NCI-H524 (cell line): ENCODE measurements around the gene TBCB.
"Not testable (repeated sequence)": the region's sequence is repeated elsewhere in the genome, so short reads cannot be mapped to it uniquely, and the experiment has no call there.

Source experiments
- DNase-seq, 2 experiments: peaks; one replicate each; lab custom pipeline; 2025; lab: John Stamatoyannopoulos, UW

TBCB gene

DNA sequence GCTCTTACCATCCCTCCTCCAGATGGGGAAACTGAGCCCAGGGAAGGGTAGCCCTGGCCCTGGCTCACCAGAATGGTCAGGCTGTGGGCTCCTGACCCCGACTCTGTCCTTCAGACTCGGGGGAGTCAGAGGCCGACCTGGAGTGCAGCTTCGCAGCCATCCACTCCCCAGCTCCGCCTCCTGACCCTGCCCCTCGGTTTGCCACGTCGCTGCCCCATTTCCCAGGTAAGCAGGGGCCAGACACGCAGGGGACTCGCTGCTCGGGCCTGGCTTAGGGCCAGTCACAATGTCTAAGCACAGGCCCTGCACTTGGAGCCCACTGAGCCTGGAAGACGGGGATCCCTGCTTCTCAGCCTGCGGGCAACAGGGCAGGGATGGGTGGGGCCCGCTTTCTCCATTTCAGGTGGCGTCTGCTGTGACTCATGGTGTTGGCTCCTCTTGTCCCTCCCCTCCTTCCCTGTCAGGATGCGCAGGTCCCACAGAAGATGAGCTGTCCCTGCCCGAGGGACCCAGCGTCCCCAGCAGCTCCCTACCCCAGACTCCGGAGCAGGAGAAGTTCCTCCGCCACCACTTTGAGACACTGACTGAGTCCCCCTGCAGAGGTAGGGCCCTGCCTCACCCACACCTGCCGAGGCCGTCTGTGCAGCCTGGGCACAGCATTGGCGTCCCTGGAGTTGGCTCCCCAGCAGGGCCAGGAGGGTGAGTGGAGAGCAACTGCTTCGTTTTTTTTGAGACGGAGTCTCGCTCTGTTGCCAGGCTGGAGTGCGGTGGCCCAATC is 13.5 kb upstream of the TBCB start:
- DNase-seq, result no peak

DNA sequence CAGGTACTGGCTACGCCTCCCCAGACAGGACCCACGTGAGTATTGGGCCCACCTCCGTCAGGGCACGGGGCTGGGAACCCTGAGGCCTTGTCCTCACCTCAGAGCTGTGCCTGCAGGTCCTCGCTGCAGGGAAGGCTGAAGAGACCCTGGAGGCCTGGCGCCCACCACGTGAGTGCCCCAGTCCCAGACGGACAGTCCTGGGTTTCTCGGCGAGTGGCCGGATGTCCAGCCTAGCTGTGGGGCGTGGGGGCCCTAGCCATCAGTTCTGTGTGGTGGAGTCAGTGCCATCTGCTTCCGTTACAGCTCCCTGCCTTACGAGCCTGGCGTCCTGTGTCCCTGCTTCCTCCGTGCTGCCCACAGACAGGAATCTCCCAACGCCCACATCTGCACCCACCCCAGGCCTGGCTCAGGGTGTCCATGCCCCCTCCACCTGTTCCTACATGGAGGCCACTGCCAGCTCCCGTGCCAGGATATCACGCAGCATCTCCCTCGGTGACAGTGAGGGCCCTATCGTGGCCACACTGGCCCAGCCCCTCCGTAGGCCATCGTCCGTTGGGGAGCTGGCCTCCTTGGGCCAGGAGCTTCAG is 12.1 kb upstream of the TBCB start:
- DNase-seq, result no peak

DNA sequence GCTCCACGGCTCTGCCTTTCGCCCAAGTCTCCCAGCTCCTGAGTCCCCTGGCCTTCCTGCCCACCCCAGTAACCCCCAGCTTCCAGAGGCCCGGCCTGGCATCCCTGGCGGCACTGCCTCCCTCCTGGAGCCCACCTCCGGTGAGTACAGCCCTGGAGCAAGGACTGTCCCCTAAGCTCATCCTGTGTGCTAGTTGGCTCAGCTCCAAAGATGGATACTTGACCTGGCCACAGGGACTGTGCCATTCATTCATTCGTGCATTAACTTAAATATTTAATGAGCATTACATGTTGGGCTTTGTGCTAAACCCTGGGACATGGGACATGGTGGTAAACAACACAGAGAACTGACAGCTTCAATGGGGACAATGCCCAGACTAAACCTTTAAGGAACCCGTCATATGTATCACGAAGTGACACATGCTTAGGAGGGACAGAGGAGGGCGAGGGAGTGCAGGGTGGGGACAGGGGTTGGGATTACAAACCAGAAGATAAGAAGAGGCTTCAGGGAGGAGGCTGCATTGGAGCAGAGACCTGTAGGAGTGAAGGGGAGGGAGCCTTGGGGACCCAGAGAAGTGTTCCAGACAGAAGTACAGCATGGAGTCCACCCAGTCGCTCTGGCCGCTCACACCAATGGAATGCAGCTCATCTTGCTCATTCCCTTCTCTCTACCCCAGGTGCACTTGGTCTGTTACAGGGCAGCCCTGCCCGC is 11.3 kb upstream of the TBCB start:
- DNase-seq, result no peak

DNA sequence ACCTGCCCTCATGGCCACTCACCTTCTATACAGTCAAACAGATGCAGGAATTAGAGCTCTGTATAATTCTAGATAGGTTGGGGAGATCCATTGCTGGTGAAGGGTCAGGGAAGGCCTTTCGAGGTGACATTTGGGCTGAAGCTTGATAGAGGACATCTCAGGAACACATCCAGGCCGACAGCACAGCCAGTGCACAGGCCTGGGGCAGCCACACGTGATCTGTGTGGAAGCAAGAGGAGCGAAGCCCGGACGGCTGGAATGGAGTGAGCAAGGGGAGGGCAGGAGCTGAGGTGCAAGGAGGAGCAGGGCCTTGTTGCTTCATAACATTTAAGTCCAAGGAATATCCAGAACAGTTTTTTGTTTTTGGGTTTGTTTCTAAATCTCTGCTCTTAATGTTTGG is 8.8 kb upstream of the TBCB start:
- no peak for DNase-seq

DNA sequence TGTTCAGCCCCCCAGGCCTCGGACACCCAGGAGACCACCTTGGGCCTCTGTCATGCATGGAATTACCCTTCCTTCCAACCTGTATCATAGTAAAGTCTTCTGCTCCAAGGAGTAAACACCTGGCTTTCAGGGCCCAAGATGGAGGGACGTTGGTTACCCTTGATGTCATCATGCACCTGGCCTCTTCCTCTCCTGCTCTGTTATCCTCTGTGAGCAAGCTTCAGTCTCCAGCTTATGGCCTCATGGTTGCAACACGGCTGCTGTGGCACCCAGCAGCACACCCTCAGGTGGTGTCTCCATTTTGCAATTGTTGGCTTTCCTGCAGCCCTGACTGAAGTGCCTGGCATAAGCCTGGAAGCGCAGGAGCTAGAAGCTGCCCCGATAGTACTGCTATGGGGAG is 8.3 kb upstream of the TBCB start:
- no peak for DNase-seq

DNA sequence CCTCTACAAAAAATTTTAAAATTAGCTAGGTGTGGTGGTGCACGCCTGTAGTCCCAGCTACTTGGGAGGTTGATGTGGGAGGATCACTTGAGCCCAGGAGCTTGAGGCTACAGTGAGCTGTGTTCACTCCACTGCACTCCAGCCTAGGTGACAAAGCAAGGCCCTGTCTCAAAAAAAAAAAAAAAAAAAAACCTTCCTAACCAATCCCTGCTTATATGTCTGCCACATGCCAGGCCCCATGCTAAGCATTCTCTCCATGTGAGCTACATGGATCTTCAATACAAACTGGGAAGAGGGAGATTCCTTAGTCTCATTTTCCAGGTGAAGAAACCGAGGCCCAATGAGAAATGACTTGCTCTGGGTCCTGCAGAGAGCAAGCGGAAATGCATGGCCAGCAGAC is 6.6 kb upstream of the TBCB start:
- DNase-seq, result no peak

DNA sequence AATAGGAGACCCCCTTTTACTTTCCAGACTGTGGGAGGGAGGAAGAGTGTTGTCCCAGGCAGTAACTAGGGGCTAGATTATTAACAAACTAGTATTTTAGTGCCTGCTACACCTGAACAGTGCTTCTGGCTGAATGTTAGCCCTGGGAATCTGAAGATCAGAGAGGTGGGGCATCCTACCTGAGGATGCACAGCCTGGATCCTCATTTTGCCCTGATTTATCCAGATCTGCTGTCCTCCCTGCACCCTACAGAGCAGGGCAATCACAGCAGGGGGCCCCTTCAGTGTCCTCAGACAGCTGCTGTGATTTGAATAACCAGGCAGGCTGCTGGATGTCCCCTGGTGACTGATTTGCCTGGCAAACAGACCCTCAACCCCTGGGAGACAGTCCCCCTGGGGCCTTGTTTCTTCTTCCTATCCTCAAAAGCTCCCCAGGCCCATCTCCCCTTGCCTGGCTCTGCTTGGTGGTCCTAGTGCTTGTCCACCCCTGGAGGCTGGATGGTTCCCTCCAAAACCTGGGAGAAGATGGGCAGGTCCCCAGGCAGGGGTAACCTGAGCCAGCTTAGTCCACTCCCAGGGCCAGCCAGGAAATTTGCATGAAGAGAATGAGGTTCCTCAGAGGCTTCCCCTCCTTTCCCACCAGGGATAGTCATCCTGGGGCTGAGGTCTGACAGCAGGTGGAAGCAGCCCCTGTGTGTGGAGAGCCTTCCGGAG is 4.6 kb upstream of the TBCB start, which contains the start of gene OVOL3:
TSS of gene OVOL3 (plus strand) at position 657 of the 713 bp plus-strand sequence. CDS start 60 bp downstream, outside the sequence.
- peak; percentile 17 to 55 for DNase-seq

DNA sequence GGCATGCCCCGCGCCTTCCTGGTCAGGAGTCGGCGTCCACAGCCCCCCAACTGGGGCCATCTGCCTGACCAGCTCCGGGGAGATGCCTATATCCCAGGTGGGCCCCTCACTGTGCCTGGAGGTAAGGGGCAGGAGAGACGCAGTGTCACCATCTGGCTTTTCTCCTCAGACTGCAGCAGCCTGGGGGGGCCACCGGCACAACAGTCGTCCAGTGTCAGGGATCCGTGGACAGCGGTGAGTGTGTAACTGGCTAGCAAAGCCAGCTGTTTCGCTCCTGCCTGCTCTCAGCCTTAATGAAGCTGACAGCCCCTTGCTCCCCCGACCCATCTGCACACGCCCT is 4.1 kb upstream of the TBCB start:
- peak; percentile 43 to 86 for DNase-seq

DNA sequence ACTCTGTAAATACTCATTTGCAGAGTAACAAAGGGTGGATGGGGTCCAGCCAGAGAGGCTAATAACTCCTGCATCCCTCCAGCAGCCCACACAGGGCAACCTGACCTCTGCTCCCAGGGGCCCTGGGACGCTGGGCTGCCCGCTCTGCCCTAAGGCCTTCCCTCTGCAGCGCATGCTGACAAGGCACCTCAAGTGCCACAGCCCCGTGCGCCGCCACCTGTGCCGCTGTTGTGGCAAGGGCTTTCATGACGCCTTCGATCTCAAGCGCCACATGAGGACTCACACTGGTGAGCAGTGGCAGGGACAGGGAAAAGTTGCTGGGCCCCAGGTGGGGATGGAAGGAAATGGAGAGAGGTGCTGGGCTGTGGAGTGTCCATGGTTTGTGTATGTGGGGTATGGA is 2.6 kb upstream of the TBCB start:
- DNase-seq, result peak in 1 of 2 experiments; percentile 35

DNA sequence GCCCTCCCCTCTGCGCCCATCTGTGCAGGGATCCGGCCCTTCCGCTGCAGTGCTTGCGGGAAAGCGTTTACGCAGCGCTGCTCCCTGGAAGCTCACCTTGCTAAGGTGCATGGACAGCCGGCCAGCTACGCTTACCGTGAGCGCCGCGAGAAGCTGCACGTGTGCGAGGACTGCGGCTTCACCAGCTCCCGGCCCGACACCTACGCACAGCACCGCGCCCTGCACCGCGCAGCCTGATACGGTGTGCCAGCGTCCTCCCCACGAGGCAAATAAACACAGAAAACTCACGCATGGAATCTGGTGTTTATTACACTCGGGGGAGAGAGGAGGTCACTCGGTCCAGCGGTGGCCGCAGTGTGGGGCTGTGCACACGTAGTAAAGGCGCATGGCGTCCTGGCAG is 1.8 kb upstream of the TBCB start:
- no peak for DNase-seq

DNA sequence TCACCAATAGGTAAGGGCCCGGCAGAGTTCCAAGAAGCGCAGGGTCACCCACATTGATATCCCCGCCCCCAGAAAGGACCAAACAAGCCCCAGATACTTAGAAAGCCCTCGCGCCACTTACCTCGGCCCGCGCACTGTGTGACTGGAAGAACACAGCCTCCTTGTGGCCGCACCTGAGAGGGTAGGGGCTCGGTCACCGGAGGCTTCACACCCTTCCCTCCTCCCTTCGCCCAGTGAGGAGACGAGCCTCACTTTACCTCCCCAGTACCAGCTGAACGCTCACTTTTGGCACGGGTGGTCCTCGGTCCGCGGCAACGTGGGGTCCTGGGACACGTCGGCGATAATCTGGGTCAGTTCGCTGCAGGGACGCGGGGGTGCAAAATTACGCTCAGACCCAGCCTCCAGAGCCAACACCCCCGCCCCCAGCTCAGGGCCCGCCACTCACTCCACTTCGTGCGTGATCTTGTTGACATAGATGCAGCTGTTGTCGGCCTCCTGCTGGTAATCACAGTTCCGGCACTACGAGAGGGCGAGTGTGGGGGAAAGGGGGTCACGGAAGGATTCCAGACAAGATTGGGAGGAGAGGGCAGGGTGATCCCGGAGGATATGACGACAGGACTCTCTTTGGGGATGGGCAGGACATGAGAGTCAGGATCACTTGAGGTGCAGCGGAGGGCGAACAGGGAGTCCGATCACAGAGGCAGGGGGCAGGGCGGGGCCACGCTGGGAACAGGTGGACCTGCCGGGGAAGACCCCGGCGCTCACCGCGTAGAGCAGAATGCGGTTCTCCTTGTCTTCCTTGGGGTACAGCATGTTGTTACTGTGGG is 1.2 kb upstream of the TBCB start:
- DNase-seq, result peak; percentile 28 to 64

DNA sequence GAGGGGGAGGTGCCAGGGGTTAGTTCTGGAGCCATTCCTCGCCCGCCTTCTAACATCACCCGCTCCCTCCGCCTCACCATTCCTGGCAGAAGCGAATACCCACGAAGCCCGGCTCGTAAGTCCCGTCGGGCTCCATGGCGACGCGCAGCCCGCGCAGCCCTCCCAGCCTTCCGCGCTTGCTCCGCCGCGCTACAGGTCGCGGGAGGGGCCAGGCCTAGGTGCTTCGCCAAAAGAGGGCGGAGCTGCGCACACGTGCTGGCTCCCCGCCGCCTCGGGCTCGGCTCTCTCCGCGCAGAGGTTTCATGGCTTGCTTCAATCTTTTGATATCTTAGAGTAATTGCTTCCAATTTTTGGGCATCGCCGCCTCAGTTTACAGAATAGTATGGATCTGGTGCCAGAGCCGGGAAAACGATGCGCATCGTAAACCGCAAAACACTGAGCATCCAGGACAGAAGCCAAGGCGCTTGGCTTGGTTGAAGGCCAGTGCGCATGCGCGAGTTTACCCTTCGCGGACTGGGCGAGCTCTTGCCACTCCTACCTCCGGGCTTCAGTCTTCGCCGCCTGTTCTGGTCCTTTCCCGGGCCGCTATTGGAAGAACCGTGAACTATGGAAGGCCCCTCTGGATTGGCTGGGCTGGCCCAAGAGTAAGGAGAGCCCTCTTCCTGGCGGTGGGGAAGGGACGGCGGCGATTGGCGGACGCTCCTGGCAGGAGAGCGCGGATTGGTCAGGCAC is 381 bp upstream of the TBCB start, which contains the start of gene POLR2I:
TSS of gene POLR2I (minus strand) at position 155 of the 732 bp plus-strand sequence. CDS start at position 136, 19 bp downstream.
- DNase-seq, result peak; percentile 100

DNA sequence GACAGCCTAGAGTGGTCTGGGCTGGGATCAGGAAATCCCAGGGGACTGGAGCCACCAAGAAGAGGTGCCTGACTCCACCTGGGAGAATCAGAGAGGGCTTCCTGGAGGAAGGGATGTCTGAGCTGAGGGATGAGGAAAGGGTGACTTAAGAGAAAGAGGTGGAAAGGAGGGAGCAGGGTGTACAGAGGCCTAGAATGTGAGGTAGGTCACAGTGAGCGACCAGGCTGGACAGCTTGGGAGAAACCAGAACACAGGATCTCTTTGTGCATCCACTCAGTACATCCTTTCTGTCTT is 1.0 kb downstream of the TBCB start:
- DNase-seq, result no peak

DNA sequence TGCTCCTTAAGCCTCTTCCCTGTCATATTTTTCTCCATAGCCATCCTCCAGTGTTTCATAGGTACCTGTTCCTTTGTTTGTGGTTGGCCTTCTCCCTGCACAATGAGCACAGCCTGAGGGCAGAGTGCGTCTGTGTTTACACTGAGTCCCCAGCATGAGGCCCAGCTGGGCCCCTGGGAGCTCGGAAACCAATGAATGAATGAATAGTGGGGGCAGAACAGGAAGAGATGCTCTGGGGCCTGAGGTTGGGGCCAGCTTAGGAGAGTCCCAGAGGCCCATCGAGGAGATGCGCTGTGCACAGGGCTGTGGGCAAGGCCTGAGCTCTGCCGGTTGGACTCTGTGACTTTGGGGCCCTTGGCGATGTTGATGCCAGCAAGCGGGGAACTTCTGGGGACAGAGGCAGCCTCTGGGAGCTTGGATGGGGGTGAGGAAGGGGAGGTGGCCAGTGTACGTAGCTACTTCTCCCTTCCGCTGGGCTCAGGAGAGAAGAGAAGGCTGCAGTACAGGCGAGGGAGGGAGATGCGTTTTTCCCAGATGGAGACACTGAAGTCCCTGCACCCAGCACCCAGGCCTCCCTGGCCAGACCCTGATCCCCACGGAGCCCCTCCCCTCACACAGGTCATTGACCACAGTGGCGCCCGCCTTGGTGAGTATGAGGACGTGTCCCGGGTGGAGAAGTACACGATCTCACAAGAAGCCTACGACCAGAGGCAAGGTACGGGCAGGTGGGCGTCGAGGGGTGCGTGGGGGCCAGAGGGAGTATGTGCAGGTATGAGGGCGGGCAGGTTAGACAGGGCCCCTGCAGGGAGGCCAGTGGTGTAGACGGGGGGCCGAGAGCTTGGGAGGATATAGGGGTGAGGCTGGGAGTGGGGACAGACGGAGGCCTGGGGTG is 5.1 kb downstream of the TBCB start:
- DNase-seq, result no peak

DNA sequence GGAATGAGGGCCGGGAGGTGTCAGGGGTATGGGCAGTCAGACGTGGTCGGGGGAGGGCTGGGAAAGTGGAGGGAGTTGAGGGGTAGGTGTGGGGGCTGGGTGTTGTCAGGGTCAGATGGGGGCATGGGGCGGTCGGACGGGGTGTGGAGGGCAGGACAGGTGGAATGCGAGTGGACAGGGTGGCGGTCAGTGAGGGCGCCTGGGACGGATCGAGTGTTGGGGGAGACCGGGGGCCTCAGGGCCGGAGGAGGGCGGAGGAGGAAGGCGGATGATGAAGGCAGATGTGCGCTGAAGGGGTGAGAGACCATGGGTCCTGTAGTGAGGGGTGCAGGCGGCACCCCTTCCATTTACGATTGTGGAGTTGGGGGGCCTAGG is 5.7 kb downstream of the TBCB start:
- DNase-seq, result no peak

DNA sequence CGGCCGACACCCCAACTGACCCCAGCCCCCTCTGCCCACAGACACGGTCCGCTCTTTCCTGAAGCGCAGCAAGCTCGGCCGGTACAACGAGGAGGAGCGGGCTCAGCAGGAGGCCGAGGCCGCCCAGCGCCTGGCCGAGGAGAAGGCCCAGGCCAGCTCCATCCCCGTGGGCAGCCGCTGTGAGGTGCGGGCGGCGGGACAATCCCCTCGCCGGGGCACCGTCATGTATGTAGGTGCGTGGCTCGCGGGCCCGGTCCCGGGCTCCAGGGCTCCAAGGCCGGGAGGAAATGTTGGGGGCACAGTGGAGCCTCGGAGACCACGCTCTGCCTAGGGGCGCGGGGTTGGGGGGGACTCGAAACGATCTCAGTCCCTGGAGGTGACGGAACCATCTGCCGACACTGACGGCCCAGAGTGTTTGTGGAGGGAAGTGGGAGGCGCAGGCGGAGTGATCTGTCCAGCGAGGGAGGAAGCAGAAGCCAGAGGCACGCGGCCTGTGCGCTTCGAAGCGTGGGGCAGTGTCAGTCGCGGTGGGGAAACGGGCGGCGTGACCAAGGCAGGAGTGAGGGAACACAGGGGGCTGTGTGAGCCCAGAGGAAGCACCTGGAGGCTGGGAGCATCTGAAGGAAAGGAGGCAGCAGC is 6.3 kb downstream of the TBCB start:
- DNase-seq, result no peak

DNA sequence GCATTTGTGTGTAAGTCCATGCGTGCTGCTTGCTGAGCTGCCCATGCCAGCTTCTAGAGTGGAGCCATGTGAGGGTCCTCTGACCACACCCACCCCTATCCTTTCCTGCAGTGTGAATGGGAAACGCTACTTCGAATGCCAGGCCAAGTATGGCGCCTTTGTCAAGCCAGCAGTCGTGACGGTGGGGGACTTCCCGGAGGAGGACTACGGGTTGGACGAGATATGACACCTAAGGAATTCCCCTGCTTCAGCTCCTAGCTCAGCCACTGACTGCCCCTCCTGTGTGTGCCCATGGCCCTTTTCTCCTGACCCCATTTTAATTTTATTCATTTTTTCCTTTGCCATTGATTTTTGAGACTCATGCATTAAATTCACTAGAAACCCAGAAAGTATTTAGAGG is 10.3 kb downstream of the TBCB start:
- no peak for DNase-seq

DNA sequence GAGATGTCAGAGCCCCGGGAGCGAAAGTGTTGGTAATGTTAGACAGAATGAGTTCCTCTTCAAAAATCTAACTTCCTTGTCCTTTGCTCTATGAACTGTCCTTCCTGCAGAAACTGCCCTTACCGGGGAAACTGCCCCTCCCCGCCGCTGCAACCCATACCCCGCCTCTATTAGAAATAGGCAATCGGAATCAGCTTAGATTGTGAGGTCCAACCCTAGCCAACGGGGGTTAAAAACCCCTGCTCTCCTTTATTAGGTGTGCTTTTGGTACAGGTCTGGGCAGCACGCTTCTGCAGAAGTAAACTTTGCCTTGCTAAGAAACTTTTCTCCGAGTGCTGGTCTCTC is 13.1 kb downstream of the TBCB start:
- DNase-seq, result peak in 1 of 2 experiments; percentile 29

DNA sequence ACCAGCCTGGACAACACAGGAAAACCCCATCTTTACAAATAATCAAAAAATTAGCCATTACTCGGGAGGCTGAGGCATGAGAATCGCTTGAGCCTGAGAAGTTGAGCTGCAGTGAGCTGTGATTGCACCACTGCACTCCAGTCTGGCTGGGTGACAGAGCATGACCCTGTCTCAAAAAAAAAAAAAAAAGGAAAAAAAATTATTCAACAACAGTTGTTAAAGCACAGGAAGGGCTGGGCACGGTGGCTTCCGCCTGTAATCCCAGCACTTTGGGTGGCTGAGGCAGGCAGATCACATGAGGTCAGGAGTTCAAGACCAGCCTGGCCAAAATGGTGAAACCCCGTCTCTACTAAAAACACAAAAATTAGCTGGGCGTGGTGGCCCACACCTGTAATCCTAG is 16.0 kb downstream of the TBCB start:
- DNase-seq, result not testable (repeated sequence)

DNA sequence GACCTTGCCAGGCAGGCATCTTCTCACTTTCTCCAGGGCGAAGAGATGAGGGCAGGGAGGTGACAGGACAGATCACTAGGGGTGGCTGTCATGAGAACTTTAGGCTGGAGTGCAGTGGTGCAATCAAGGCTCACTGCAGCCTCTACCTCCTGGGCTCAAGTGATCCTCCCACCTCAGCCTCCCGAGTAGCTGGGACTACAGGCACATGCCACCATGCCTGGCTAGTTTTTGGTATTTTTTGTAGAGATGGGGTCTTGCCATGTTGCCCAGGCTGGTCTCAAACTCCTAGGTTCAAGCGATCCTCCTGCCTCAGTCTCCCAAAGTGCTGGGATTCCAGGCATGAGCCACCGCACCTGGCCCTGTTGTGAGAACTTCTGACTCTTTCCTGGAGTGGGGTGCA is 19.6 kb downstream of the TBCB start:
- DNase-seq, result not testable (repeated sequence)
